VCaP (cell line): Measurements from ENCODE around the gene IL1A.

Experiments used
- H3K27ac ChIP-seq: fragments of 450-650 bp; 2 replicates; pipeline ENCODE4 v1.5.1; 2017
- TF ChIP-seq, protein P1 (sequence below): fragments of 450-650 bp; conservative IDR thresholded peaks from 2 replicates; pipeline ENCODE4 v1.5.1; 2017; ENCODE audit warnings: mild to moderate bottlenecking, moderate library complexity

The IL1A gene

GRCh38 chr2:112805542-112805941 is 21.2 kb upstream of the IL1A start:
- TF ChIP-seq, protein P1, sequence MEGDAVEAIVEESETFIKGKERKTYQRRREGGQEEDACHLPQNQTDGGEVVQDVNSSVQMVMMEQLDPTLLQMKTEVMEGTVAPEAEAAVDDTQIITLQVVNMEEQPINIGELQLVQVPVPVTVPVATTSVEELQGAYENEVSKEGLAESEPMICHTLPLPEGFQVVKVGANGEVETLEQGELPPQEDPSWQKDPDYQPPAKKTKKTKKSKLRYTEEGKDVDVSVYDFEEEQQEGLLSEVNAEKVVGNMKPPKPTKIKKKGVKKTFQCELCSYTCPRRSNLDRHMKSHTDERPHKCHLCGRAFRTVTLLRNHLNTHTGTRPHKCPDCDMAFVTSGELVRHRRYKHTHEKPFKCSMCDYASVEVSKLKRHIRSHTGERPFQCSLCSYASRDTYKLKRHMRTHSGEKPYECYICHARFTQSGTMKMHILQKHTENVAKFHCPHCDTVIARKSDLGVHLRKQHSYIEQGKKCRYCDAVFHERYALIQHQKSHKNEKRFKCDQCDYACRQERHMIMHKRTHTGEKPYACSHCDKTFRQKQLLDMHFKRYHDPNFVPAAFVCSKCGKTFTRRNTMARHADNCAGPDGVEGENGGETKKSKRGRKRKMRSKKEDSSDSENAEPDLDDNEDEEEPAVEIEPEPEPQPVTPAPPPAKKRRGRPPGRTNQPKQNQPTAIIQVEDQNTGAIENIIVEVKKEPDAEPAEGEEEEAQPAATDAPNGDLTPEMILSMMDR, result no peak
- H3K27ac ChIP-seq, result no peak overlapping the region

DNA sequence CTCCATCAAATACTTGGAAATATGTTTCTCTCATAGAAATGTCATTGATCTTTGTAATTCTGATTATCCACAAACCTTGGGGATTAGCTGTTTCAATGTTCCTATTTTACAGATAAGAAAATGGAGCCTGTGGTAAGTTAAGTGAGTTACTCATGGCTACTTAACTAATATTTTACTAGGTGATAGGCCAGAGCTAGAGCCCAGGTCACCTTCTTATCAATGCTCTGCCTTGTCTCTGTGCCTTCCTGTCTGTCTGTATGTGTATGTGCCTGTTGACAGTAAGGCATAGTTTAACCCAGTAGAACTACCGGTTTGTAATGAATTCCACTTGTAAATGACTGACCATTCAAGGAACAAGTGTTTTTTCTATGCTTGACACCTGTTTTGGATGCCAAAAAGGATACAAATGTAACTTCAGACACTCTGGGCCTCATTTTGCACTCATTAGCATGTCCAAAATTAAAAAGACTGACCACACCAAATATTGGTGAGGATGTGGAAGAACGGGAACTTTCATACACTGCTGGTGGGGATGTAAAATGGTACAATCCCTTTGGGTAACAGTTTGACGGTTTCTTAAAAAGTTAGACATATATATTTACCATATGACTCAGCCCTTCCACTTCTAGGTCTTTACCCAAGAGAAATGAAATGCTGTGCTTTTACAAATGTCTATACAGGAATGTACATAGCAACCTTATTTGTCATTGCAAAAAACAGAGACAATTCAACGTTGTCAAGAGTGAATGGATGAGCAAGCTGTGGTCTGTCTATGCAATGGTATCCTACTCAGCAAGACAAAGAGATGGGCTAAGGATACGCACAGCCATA is 19.6 kb upstream of the IL1A start:
- TF ChIP-seq, protein P1, result no peak
- H3K27ac ChIP-seq, result no peak overlapping the region

DNA sequence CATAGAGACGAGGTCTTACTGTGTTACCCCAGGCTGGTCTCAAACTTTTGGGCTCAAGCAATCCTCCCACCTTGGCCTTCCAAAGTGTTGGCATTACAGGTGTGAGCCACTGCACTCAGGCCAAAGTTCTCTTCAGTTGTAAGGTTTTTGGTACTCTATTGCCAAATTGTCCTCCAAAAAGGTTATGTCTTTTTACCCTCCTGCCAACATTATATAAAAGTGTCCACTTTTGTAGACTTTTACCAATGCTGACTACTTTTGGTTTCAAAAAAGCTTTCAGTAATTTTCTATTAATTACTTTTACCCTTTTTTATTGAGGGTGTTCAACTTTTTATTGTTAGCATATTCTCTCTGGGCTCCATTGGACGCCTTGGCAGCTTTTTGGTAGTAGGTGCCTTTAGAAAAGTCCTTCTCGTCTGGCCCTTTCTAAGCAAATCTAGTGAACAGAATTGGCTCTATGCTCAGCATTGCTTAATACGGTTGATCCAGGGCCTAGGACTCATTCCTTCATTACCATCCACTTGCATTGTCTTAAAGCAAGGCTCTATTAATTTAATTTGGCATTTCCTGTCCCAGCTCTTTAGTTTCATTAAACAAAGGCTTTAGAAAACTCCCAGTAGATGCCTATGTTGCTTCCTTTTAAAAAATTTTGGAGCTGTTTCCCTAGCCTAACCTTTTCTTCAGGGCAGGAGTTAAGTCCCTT is 16.7 kb upstream of the IL1A start:
- TF ChIP-seq, protein P1, result no peak
- no peak overlapping the region for H3K27ac ChIP-seq

- H3K27ac ChIP-seq, result no peak overlapping the region
Measured at GRCh38 chr2:112798979-112799975, 15.0 kb upstream of the IL1A start.

GRCh38 chr2:112796486-112796885 is 12.2 kb upstream of the IL1A start:
- H3K27ac ChIP-seq, result no peak overlapping the region
- TF ChIP-seq, protein P1, result no peak

More at GRCh38 chr2:112798979-112799975, 15.0 kb upstream of the IL1A start:
- TF ChIP-seq, protein P1, result no peak

- H3K27ac ChIP-seq, result peak overlapping the region; percentile 35; the same call in 1 of the 2 replicates
- TF ChIP-seq, protein P1, result no peak
Measured at GRCh38 chr2:112795774-112796173, 11.5 kb upstream of the IL1A start.

DNA sequence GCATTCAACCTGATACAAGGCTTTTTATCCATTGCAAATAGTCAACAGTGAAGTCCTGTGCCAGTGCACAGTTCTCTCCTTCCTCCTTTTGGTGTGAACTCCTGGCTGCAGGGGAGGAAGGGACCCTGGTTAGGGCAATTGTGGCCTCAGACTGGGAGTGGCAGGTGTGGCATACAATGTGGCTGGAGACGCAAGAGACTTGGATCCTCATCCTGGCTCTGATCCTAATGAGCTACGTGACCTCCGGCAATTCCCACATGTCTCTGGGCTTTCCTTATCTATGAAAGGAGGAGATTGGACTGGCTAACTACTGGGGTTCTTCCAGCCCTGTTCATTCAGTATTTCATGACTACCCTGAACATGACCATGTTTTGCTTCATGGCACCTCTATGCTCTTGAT is 10.5 kb upstream of the IL1A start:
- no peak overlapping the region for H3K27ac ChIP-seq
- TF ChIP-seq, protein P1, result no peak
